ENCODE results near the gene KIN.
A peak's percentile ranks its signal among the peaks of the same experiment; 100 is the strongest.

The KIN gene

GRCh38 chr10:7819121-7819460 is 31.3 kb upstream of the KIN start:
- H3K27ac ChIP-seq (ENCODE audit: extremely low read depth, low read depth, low read length) = no peak overlapping the region
- ChIA-PET POLR2A (interaction anchor here (1.1 to 2.3 kb wide), 7 partner anchors 8 to 340 kb away, joined by 3 to 33 read pairs (median 10); partner anchors contain the start of genes ATP5F1C and KIN), CTCF (interaction anchor here (0.6 to 1.7 kb wide), 4 partner anchors 9 to 997 kb away, joined by 3 to 4 read pairs (median 4); no protein-coding TSS in a partner anchor)
- peak overlapping the region; percentile 75 for H3K4me3 ChIP-seq (ENCODE audit: low read depth, low read length)
- H3K36me3 ChIP-seq (ENCODE audit: control insufficient read depth in 2 of 2, insufficient read depth in 1 of 2, low read length in 2 of 2) = peaks cover 8 to 14% of the 10 kb centered on the region in 2 experiments
- TF ChIP-seq ZBTB48 (tag by site-specific recombination; IDR thresholded peaks at IDR 0.05) (0 out of 2 replicates have a peak, but pooled peaks have one; percentile 7), CTCF (tag by site-specific recombination; IDR thresholded peaks at IDR 0.05) (peak; percentile 66), ZNF677 (tag by site-specific recombination; IDR thresholded peaks at IDR 0.05) (no peak), ZNF335 (tag by site-specific recombination; conservative IDR thresholded peaks at IDR 0.05) (peak; percentile 53), ZBTB20 (tag by site-specific recombination; IDR thresholded peaks at IDR 0.05) (peak; percentile 44; the same call in 1 of the 2 replicates), ZNF449 (tag by site-specific recombination; IDR thresholded peaks at IDR 0.05) (no peak), PRDM1 (tag by site-specific recombination; IDR thresholded peaks at IDR 0.05) (peak; percentile 76), ZNF791 (tag by site-specific recombination; IDR thresholded peaks at IDR 0.05) (no peak), ZNF26 (tag by site-specific recombination; IDR thresholded peaks at IDR 0.05) (no peak)
- H3K4me1 ChIP-seq (ENCODE audit: control insufficient read depth, insufficient read depth, low read length) = peaks cover 3% of the 10 kb centered on the region; the same call in 1 of the 2 replicates
- no peaks in the 10 kb centered on the region for H3K9me3 ChIP-seq (ENCODE audit: control insufficient read depth, insufficient read depth, low read depth, low read length)

GRCh38 chr10:7818295-7819120 is 30.7 kb upstream of the KIN start, which contains the start of gene TAF3:
TAF3 (plus strand) TSS chr10:7818505; CDS start chr10:7818710, 205 bp downstream.
- Histone ChIP-seq H3K36me3 (ENCODE audit: control insufficient read depth in 2 of 2, insufficient read depth in 1 of 2, low read length in 2 of 2) (peaks cover 8 to 14% of the 10 kb centered on the region in 2 experiments), H3K27ac (ENCODE audit: extremely low read depth, low read depth, low read length) (peak within 1 kb of the TSS; percentile 61; the same call in 1 of the 2 replicates), H3K4me1 (ENCODE audit: control insufficient read depth, insufficient read depth, low read length) (peaks cover 3% of the 10 kb centered on the region; the same call in 1 of the 2 replicates), H3K9me3 (ENCODE audit: control insufficient read depth, insufficient read depth, low read depth, low read length) (no peaks in the 10 kb centered on the region), H3K4me3 (ENCODE audit: low read depth, low read length) (peak within 1 kb of the TSS; percentile 75)
- POLR2A ChIA-PET = interaction anchor here (0.6 to 2.3 kb wide), 12 partner anchors 9 to 1420 kb away, joined by 3 to 33 read pairs (median 4); partner anchors contain the start of genes ATP5F1C and KIN
- CTCF ChIA-PET = interaction anchor here (0.7 to 1.7 kb wide), 3 partner anchors 10 to 46 kb away, joined by 3 to 5 read pairs (median 4); no protein-coding TSS in a partner anchor
- TF ChIP-seq ZNF423 (tag by site-specific recombination; IDR thresholded peaks at IDR 0.05) = peak; percentile 60; the same call in 1 of the 2 replicates
- peak; percentile 76 for TF ChIP-seq ZNF2 (tag by site-specific recombination; IDR thresholded peaks at IDR 0.05)
- no peak for TF ChIP-seq HOXD13 (CRISPR knock-in tag; IDR thresholded peaks at IDR 0.05; ENCODE audit: borderline replicate concordance)
- TF ChIP-seq ZBTB1 (tag by site-specific recombination; IDR thresholded peaks at IDR 0.05) = no peak
- no peak for TF ChIP-seq ZNF654 (tag by site-specific recombination; IDR thresholded peaks at IDR 0.05; ENCODE audit: low read depth)
- peak; percentile 93 for TF ChIP-seq PATZ1 (tag by site-specific recombination; IDR thresholded peaks at IDR 0.05)
- peak; percentile 86 for TF ChIP-seq SP7 (tag by site-specific recombination; IDR thresholded peaks at IDR 0.05)
- no peak for TF ChIP-seq ZNF175 (tag by site-specific recombination; IDR thresholded peaks at IDR 0.05)
- peak; percentile 70; the same call in 1 of the 2 replicates for TF ChIP-seq ZBTB7A (tag by site-specific recombination; IDR thresholded peaks at IDR 0.05; ENCODE audit: low read depth)
- TF ChIP-seq ZNF37A (tag by site-specific recombination; IDR thresholded peaks at IDR 0.05) = no peak
- TF ChIP-seq ZNF335 (tag by site-specific recombination; conservative IDR thresholded peaks at IDR 0.05) = peak; percentile 59; the same call in 1 of the 2 replicates
- TF ChIP-seq FEZF1 (tag by site-specific recombination; IDR thresholded peaks at IDR 0.05) = no peak
- no peak for TF ChIP-seq ZNF707 (tag by site-specific recombination; IDR thresholded peaks at IDR 0.05)
- TF ChIP-seq ZNF76 (tag by site-specific recombination; IDR thresholded peaks at IDR 0.05; ENCODE audit: borderline replicate concordance, low read depth) = peak; percentile 75
- TF ChIP-seq ZNF560 (tag by site-specific recombination; IDR thresholded peaks at IDR 0.05; ENCODE audit: borderline replicate concordance) = no peak
- TF ChIP-seq ZBTB49 (tag by site-specific recombination; IDR thresholded peaks at IDR 0.05; ENCODE audit: low read depth) = no peak
